Suppressor macrophage (primary cell): ENCODE results near the gene MGAT4B.
A peak's percentile ranks its signal among the peaks of the same experiment; 100 is the strongest.

Experiments
- DNase-seq, 4 experiments: peaks; one replicate each; pipeline ENCODE4 v3.0.0-alpha.2; 2020 to 2022

The MGAT4B gene

DNA sequence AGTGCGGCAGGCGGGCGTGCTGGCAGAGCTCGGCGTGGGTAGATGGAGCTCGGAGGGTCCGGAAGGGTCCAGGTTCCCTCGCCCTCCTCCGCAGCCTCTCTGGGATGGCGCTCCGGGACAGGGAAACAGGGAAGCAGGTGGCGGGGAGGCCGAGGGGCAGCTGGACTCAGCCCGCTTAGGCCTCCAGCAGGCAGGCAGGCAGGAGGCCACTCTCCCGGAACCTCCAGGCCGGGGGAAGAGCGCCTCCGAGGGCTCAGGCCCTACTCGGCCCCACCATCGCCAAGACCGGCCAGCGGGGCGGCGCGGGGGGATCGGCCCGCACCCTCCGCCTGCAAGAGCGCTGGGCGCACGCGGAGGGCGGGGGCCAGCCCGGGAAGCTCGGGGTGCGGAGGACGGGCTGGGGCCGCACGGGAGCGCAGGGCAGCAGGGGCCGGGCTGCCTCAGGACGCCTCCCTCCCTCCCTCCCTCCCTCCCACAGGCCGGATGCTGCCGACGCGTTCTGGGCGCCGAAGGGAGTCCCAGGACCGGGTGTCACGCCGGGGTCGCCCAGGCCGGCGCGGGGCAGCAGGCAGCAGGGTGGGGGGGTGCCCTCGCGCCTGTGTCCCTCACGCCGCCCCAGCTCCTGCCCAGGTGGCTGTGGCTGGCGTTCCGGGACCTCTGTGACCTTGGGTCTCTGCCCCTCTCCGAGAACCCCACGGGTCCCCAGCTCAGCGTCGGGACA lies 977 bp downstream of the MGAT4B start:
- peak; percentile 57 to 81 (median 72) for DNase-seq

GRCh38 chr5:179805070-179805528 lies 1.6 kb downstream of the MGAT4B start:
- no peak for DNase-seq

DNA sequence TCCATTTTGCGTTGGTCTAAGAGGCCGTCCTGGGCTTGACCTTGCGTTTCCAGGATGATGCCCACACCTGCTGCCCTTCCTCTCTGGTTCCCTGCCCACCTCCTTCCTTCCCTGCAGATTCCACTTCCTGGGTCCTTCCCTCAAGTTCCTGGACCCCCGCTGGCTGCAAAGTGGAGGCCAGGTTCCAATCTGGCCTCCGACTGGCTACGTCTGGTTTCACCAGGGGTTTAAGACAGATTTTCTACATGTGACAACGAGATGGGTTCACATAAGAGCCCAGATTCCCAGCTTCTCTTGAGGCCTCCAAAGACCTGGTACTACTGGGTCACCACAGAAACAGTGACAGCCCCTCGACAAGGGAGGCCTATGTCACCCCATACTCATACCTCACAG lies 2.1 kb downstream of the MGAT4B start:
- DNase-seq, result no peak

- DNase-seq, result peak; percentile 70 to 88 (median 84)
Observed at GRCh38 chr5:179803651-179804554, 2.8 kb downstream of the MGAT4B start.

DNA sequence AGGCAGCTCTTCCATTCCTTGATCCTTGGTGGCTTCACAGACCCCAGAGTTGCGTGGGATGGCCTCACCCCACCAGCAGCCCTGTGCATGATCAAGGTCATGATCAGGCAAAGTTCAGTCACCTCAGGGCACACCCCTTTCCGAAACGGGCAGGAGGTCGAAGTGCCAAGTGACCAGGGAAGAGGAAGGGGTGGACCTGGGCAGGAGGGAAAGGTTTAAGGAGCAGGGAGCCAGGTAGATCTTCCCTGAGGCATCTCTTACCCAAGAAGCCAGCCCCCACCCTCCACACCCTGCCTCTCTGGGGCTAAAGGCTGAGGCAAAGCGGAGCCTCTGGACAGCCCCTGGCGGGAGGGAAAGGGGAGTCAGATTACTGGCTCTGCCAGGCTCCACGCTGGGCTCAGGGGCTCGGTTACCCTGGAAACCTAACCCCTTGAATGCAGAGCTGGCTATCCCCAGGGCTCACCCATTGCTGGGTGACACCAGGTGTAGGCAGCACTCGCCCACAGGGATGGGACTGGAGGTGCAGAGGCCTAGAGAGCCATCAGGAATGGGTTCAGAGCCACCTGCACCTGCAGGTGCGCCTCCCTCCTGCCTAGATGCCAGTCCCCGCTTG lies 3.6 kb downstream of the MGAT4B start:
- no peak for DNase-seq

DNA sequence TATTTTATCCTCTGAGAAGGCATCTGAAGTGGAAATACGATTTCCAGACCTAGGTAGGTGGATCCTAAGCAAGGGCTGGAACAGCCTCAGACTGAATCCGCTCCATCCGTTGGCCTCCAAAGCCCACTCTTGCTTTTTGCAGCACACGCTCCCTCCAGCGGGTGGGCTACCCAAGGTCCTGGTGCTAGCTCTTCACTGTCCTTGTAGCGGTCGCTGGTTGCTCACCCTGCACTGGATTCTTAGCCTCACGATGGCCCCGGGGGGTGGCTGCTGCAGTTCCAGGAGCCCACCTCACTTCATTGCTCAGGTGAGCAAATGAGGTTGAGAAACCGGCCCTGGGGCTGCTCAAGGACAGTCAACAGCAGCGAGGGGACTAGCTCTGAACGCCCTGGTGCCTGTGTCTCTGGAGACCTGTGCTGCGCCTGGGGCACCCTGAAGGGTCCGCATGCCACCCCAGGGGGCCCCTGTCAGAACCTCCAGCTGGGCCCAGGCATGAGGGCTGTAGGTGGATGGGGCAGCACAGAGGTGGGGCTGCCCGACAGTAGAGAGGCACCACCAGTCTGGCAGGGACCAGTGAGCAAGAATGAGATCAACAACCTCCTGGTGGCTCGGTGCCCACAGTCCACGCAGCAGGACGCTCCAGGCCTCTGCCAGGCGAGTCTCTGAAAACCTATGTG lies 4.3 kb downstream of the MGAT4B start:
- no peak for DNase-seq

DNA sequence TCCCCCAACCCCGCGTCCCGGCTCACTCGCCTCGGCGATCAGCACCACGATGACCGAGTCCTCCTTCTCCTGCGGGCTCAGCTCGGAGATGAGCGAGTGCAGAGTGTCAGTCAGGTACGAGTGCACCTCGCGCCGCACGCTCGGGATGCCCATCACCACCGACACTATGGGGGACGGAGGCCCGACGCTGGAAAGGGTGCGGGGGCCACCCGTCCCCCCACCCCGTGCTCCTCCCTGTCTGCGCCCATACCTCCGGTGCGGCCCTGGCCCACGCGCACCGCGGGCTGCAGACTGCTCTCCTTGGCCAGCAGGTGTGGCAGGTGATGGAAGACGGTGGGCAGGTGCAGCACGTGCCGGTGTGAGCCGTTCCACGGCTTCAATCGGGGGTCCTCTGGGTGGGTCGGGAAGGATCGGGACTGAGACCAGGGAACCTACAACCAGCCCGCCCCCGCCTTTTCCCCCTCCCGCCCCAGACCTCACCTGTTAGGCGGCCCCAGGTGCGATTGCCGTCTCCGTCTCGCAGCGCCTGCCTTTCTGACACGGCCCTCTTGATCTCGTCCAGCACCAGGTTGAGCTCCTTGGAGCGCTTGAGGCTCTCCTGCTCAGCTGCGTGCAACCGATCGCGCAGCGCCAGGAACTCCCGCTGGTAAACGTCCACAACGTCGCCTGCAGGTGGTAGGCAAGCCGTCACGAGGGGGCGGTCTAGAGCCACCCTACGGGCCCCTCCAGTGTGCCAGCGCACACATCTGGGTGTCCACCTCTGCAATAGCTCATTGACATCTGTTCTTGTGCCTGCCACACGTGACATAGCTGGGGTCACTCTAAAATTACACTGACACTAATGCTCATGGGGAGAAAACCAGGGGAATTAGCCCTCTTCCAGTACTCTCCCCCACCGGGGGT lies 5.1 kb downstream of the MGAT4B start:
- peak; percentile 77 to 91 (median 82) for DNase-seq

DNA sequence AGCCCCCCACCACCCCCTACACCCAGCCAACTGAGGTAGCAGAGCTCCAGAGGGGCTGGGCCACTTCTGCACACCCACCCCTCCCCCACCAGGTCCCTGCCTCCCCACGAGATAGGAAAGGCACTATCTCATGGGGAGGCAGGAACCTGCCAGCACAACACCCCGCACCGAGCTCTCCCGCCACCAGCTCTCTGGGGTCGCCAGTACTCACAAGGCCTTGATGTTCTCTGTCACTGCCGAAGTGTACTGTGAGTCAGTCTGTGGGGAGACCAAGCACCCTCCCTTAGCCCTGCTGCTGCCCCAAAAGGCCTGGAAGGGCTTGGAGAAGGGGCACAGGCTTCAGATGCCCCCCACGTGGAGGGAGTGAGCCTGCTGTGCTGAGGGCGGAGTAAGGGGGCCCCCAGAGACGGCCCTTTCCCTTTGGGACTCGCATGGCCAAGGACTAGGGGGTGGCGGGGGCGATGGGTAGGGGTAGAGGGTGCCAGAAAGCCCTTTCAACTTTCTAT lies 5.9 kb downstream of the MGAT4B start:
- no peak for DNase-seq

- DNase-seq, result no peak
Observed at GRCh38 chr5:179800071-179800695, 6.5 kb downstream of the MGAT4B start.

- DNase-seq, result no peak
Observed at GRCh38 chr5:179799644-179799973, 7.1 kb downstream of the MGAT4B start.

GRCh38 chr5:179798771-179799643 lies 7.7 kb downstream of the MGAT4B start:
- DNase-seq, result peak in 1 of 4 experiments; percentile 1

- no peak for DNase-seq
Observed at GRCh38 chr5:179798144-179798770, 8.4 kb downstream of the MGAT4B start.

DNA sequence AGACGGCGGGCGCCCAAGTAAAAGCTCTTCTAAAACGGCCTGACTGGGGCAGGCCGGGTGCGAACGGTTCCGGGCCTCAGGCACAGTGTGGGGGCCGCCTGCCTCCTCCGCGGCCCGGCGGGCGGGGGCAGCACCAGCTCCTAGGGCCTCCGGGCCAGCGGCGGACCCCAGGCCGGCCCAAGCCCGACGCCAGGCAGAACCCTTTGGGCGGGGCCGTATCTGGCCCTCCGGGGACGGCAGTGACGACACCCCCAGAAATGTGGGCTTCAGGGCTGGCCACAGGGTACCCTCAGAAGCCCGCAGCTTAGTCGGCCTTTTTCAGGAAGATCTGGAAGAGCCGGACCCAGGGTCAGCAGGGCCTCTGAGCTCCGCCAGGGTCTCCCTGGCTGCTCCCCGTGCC lies 8.9 kb downstream of the MGAT4B start:
- no peak for DNase-seq

DNA sequence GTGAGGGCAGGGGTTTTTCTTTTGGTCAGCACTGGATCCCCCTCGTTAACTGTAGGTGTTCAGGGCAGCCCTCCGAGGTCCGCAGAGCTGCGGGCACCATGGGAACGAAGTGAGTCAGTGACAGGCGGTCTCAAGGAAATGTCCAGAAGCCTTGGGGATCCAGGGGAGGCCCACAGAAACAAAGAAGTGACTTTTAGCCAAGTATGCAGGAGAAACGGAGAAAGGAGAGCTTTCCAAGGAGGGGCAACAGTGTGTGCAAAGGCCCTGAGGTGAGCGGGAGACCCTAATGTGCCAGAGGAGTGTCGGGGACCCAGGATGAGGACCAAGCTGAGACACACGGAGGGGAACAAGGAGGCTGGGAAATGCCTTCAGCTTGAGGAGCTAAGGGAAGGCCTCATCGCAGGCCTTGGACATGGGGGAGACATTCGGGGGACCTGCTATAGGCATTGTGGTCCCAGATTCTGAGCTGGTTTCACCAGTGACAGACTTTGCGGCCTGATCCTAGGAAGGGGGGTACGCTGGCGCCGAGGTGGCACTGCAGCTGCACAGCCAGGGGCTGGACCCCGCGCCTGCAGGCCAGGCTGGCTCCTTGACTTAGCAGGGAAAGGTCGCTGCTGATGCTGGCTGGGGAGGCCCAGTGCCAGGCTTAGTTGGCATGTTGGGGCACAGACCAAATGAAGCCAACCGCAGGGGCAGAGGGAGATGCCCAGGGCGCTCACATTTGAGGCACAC lies 9.6 kb downstream of the MGAT4B start:
- no peak for DNase-seq

DNA sequence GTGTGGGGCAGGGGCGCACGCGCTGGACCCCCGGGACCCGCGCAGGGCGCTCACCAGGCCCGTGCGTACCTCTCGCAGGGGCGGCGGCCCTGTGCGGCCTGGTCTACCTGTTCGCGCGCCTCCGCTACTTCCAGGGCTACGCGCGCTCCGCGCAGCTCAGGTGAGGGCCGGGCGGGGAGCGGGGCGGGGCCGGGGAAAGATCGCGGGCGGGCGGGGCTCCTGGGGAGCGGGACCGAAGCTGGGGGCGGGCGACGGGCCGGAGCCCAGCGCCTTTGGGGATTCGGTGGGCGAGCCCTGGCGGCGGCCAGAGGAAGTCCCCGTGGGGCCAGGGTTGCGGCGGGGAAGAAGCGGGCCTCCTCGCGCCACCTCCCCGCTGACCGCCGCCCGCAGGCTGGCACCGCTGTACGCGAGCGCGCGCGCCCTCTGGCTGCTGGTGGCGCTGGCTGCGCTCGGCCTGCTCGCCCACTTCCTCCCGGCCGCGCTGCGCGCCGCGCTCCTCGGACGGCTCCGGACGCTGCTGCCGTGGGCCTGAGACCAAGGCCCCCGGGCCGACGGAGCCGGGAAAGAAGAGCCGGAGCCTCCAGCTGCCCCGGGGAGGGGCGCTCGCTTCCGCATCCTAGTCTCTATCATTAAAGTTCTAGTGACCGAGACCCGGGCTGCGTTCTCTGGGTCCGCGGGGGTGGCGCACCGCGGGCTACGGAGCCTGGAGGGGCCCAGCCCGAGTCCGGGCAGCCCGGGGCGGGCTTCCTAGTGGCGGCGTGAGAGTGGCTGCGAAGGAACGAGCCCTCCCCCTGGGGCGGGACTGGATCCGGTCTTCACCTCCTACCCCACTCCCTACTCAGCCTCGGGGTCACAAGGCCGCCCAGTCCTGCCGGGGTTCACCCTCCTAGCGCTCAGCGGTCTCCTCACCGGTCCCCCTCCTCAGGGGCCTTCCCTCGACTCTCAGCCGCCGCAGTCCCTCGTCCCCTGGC lies 10.5 kb downstream of the MGAT4B start:
- DNase-seq, result peak; percentile 92 to 97 (median 95)

GRCh38 chr5:179795049-179795862 lies 11.4 kb downstream of the MGAT4B start:
- no peak for DNase-seq

DNA sequence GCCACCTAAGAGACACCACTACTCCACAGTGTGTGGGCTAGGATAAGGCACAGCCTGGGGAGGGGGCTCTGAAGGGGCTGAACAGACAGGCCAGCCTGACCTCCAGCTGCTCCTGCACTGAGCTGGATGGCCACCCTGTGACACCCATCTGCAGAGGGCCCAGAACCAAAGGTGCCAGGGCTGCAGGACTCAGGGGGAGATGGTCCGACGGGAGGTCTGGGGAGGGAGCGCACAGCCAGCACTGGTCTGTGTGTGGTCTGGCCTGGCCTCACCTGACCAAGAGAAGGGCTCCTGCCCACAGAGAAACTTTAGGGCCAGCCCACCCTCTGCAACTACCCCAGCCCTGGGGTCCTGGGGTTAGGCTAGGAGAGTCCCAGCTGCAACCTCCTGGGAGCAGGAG lies 12.1 kb downstream of the MGAT4B start:
- DNase-seq, result no peak
